Liver (tissue), 9 donors: ENCODE measurements around the gene SLC24A3. TPM values are rescaled to one million over a fixed set of nuclear protein-coding genes. Genes with fewer than 3 reads are reported as not detected.

Experiments used
- DNase-seq: peaks from one replicate; pipeline ENCODE4 v3.0.0-alpha.2; 2017; ENCODE audit warnings: low spot score
- H3K27ac ChIP-seq, 2 donors: one replicate each; pipeline ENCODE4 v1.7.0; 2013; ENCODE audit warnings: inconsistent platforms in 2 of 2, low read length in 2 of 2, control low read depth in 1 of 2, low read depth in 1 of 2, mild to moderate bottlenecking in 1 of 2
- H3K27me3 ChIP-seq, 4 donors: one replicate each; pipeline versions ENCODE4 v1.6.1 to v1.7.0; 2013; ENCODE audit warnings: low read length in 3 of 4, inconsistent platforms in 1 of 4, mild to moderate bottlenecking in 1 of 4, moderate library complexity in 1 of 4; ENCODE audit not compliant: control insufficient read depth in 4 of 4, insufficient read depth in 4 of 4
- H3K36me3 ChIP-seq, 4 donors: one replicate each; pipeline versions ENCODE4 v1.6.1 to v1.7.0; 2013; ENCODE audit warnings: low read length in 3 of 4, mild to moderate bottlenecking in 3 of 4, low read depth in 1 of 4, moderate library complexity in 1 of 4; ENCODE audit not compliant: control insufficient read depth in 4 of 4, insufficient read depth in 3 of 4
- H3K4me1 ChIP-seq, 4 donors: one replicate each; pipeline versions ENCODE4 v1.6.1 to v1.7.0; 2013; ENCODE audit warnings: low read length in 3 of 4, mild to moderate bottlenecking in 3 of 4, moderate library complexity in 1 of 4; ENCODE audit not compliant: control insufficient read depth in 4 of 4, insufficient read depth in 4 of 4
- H3K4me3 ChIP-seq, 3 donors: one replicate each; pipeline versions ENCODE4 v1.6.1 to v1.7.0; 2013; ENCODE audit warnings: low read length in 3 of 3, control low read depth in 1 of 3, low read depth in 1 of 3, mild to moderate bottlenecking in 1 of 3
- H3K9ac ChIP-seq, 2 donors: one replicate each; pipeline ENCODE4 v1.7.0; 2013; ENCODE audit warnings: low read length in 2 of 2, mild to moderate bottlenecking in 2 of 2, moderate library complexity in 2 of 2, control low read depth in 1 of 2, low read depth in 1 of 2
- H3K9me3 ChIP-seq, 4 donors: one replicate each; pipeline versions ENCODE4 v1.6.1 to v1.7.0; 2013; ENCODE audit warnings: low read length in 3 of 4; ENCODE audit not compliant: control insufficient read depth in 4 of 4
- EGR1 ChIP-seq, 2 donors: IDR thresholded peaks; 2 replicates each; pipeline ENCODE4 v1.6.1; 2016 to 2018; ENCODE audit warnings: antibody characterized with exemption in 2 of 2, low read depth in 2 of 2
- FOXA1 ChIP-seq: IDR thresholded peaks from 2 replicates; pipeline ENCODE4 v1.6.1; 2016; ENCODE audit warnings: antibody characterized with exemption
- FOXA2 ChIP-seq: IDR thresholded peaks from 2 replicates; pipeline ENCODE4 v1.6.1; 2016; ENCODE audit warnings: antibody characterized with exemption
- GABPA ChIP-seq, 2 donors: IDR thresholded peaks in 1 of 2; conservative IDR thresholded peaks in 1 of 2; 2 replicates each; pipeline ENCODE4 v1.6.1; 2016; ENCODE audit warnings: antibody characterized with exemption in 2 of 2, mild to moderate bottlenecking in 1 of 2, moderate library complexity in 1 of 2
- HNF4A ChIP-seq, 2 donors: conservative IDR thresholded peaks; 2 replicates each; pipeline ENCODE4 v1.6.1; 2016; ENCODE audit warnings: antibody characterized with exemption in 2 of 2, mild to moderate bottlenecking in 2 of 2
- HNF4G ChIP-seq: IDR thresholded peaks from 2 replicates; pipeline ENCODE4 v1.6.1; 2016; ENCODE audit warnings: antibody characterized with exemption
- JUND ChIP-seq, 2 donors: IDR thresholded peaks; 2 replicates each; pipeline ENCODE4 v1.6.1; 2016; ENCODE audit warnings: antibody characterized with exemption in 2 of 2
- NR2F2 ChIP-seq: IDR thresholded peaks from 2 replicates; pipeline ENCODE4 v1.6.1; 2016; ENCODE audit warnings: antibody characterized with exemption
- RAD21 ChIP-seq, 2 donors: IDR thresholded peaks; 2 replicates each; pipeline ENCODE4 v1.6.1; 2016; ENCODE audit warnings: antibody characterized with exemption in 2 of 2, mild to moderate bottlenecking in 2 of 2
- RXRA ChIP-seq, 2 donors: IDR thresholded peaks; 2 replicates each; pipeline ENCODE4 v1.6.1; 2017 to 2018; ENCODE audit warnings: antibody characterized with exemption in 2 of 2, mild to moderate bottlenecking in 1 of 2
- SP1 ChIP-seq: IDR thresholded peaks from 2 replicates; pipeline ENCODE4 v1.6.1; 2018; ENCODE audit warnings: antibody characterized with exemption, mild to moderate bottlenecking
- TAF1 ChIP-seq: conservative IDR thresholded peaks from 2 replicates; pipeline ENCODE4 v1.6.1; 2016; ENCODE audit warnings: antibody characterized with exemption, mild to moderate bottlenecking
- WGBS: extraction: QIAGEN DNeasy Blood & Tissue Kit; methylation state at CpG from one replicate; pipeline ENCODE4 v1.1.7; 2013; 5-methylcytosine and 5-hydroxymethylcytosine counted together
- polyA plus RNA-seq, 2 donors: library from polyadenylated mRNA; stranded (reverse) in 1 of 2; unstranded in 1 of 2; fragments of 200-250 nt in 1 of 2; fragments of >200 nt in 1 of 2; fragmentation: Nextera tagmentation in 1 of 2; extraction: Ambion mirVana in 1 of 2; gene quantifications; one replicate each; pipeline versions ENCODE4 v1.2.1 to v1.2.3, GENCODE V29; 2013 to 2015
- total RNA-seq, 2 donors: library from RNA; depleted of rRNA; stranded (reverse); fragments of >200 nt; gene quantifications; one replicate each; pipeline ENCODE4 v1.2.3, GENCODE V29; 2014
- TF ChIP-seq, protein P1 (sequence below): IDR thresholded peaks from 2 replicates; pipeline ENCODE4 v1.6.1; 2016; ENCODE audit warnings: antibody characterized with exemption
- TF ChIP-seq, protein P2 (sequence below): IDR thresholded peaks from 2 replicates; pipeline ENCODE4 v1.6.1; 2016; ENCODE audit warnings: antibody characterized with exemption
- TF ChIP-seq, protein P3 (sequence below): IDR thresholded peaks from 2 replicates; pipeline ENCODE4 v1.6.1; 2016; ENCODE audit warnings: antibody characterized with exemption
- TF ChIP-seq, protein P4 (sequence below): fragments of 150-350 bp; IDR thresholded peaks from 2 replicates; pipeline ENCODE4 v1.5.1; 2017; ENCODE audit warnings: improper control_type of control experiment, low read depth, low read length; ENCODE audit not compliant: missing input control
- TF ChIP-seq, protein P5 (sequence below): IDR thresholded peaks from 2 replicates; pipeline ENCODE4 v1.6.1; 2016; ENCODE audit warnings: antibody characterized with exemption, mild to moderate bottlenecking
- donor health status: healthy.
- donor health status: healthy.
- donor health status: healthy.
- donor health status: healthy.
- donor health status: healthy.

Gene SLC24A3
- total and polyA plus RNA-seq, 4 donors: 0.28 to 1.8 (median 0.46) TPM

DNA sequence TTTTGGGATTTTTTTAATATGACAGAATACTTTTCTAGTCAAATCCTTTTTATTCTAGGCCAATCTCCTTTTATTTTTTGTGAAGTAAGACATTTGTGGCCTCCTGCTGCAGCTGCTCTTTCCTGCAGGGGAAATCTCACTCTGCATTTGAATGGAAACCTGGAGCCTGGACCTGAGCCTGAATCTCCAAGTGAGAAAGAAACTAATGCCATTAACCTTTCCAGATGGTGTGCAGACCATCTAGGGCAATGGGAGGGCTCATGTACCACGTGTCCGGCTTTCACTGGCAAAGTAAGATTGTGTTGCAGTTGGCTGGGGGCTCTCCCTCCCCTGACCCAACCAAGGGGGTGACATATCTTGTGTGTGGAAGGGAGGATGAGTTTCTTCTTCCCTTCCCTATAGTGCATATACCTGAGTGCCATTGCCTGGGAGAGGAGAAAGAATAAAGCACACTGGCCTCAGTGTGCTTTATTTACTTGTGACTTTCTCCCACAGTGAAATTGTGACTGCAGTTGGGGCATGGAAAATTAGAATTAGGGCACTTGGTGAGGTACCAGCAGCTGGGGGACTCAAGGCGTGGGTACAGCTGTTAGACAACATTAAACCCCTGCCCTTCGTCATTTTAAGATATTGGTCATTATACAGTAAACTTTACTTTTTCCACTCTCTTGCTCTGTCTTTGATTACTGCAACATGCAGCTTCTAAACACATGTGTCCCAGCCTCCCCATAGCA is 385.8 kb downstream of the SLC24A3 start:
- 67% methylated on average over 4 of the region's 4 CpGs for WGBS
- Histone ChIP-seq H3K9ac (no peak overlapping the region), H3K4me1 (no peaks in the 10 kb centered on the region), H3K4me3 (no peak overlapping the region), H3K36me3 (no peaks in the 10 kb centered on the region), H3K27me3 (no peaks in the 10 kb centered on the region), H3K9me3 (no peaks in the 10 kb centered on the region), H3K27ac (no peak overlapping the region)
- TF ChIP-seq EGR1 (IDR thresholded peaks at IDR 0.05; ENCODE audit: low read depth in 2 of 2) (no peak), JUND (IDR thresholded peaks at IDR 0.05) (no peak), TAF1 (no peak), FOXA1 (no peak), NR2F2 (no peak), RAD21 (IDR thresholded peaks at IDR 0.05) (no peak), RXRA (IDR thresholded peaks at IDR 0.05) (no peak), HNF4A (conservative IDR thresholded peaks at IDR 0.05) (no peak), FOXA2 (no peak), HNF4G (no peak), GABPA (IDR thresholded peaks at IDR 0.05 in 1 of 2, conservative IDR thresholded peaks at IDR 0.05 in 1 of 2) (no peak), SP1 (no peak)
- TF ChIP-seq, protein P1, sequence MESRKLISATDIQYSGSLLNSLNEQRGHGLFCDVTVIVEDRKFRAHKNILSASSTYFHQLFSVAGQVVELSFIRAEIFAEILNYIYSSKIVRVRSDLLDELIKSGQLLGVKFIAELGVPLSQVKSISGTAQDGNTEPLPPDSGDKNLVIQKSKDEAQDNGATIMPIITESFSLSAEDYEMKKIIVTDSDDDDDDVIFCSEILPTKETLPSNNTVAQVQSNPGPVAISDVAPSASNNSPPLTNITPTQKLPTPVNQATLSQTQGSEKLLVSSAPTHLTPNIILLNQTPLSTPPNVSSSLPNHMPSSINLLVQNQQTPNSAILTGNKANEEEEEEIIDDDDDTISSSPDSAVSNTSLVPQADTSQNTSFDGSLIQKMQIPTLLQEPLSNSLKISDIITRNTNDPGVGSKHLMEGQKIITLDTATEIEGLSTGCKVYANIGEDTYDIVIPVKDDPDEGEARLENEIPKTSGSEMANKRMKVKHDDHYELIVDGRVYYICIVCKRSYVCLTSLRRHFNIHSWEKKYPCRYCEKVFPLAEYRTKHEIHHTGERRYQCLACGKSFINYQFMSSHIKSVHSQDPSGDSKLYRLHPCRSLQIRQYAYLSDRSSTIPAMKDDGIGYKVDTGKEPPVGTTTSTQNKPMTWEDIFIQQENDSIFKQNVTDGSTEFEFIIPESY: no peak
- TF ChIP-seq, protein P2, sequence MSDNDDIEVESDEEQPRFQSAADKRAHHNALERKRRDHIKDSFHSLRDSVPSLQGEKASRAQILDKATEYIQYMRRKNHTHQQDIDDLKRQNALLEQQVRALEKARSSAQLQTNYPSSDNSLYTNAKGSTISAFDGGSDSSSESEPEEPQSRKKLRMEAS: no peak
- TF ChIP-seq, protein P3, sequence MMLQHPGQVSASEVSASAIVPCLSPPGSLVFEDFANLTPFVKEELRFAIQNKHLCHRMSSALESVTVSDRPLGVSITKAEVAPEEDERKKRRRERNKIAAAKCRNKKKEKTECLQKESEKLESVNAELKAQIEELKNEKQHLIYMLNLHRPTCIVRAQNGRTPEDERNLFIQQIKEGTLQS: no peak
- TF ChIP-seq, protein P4, sequence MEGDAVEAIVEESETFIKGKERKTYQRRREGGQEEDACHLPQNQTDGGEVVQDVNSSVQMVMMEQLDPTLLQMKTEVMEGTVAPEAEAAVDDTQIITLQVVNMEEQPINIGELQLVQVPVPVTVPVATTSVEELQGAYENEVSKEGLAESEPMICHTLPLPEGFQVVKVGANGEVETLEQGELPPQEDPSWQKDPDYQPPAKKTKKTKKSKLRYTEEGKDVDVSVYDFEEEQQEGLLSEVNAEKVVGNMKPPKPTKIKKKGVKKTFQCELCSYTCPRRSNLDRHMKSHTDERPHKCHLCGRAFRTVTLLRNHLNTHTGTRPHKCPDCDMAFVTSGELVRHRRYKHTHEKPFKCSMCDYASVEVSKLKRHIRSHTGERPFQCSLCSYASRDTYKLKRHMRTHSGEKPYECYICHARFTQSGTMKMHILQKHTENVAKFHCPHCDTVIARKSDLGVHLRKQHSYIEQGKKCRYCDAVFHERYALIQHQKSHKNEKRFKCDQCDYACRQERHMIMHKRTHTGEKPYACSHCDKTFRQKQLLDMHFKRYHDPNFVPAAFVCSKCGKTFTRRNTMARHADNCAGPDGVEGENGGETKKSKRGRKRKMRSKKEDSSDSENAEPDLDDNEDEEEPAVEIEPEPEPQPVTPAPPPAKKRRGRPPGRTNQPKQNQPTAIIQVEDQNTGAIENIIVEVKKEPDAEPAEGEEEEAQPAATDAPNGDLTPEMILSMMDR: no peak
- TF ChIP-seq, protein P5, sequence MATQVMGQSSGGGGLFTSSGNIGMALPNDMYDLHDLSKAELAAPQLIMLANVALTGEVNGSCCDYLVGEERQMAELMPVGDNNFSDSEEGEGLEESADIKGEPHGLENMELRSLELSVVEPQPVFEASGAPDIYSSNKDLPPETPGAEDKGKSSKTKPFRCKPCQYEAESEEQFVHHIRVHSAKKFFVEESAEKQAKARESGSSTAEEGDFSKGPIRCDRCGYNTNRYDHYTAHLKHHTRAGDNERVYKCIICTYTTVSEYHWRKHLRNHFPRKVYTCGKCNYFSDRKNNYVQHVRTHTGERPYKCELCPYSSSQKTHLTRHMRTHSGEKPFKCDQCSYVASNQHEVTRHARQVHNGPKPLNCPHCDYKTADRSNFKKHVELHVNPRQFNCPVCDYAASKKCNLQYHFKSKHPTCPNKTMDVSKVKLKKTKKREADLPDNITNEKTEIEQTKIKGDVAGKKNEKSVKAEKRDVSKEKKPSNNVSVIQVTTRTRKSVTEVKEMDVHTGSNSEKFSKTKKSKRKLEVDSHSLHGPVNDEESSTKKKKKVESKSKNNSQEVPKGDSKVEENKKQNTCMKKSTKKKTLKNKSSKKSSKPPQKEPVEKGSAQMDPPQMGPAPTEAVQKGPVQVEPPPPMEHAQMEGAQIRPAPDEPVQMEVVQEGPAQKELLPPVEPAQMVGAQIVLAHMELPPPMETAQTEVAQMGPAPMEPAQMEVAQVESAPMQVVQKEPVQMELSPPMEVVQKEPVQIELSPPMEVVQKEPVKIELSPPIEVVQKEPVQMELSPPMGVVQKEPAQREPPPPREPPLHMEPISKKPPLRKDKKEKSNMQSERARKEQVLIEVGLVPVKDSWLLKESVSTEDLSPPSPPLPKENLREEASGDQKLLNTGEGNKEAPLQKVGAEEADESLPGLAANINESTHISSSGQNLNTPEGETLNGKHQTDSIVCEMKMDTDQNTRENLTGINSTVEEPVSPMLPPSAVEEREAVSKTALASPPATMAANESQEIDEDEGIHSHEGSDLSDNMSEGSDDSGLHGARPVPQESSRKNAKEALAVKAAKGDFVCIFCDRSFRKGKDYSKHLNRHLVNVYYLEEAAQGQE: no peak
- no peak for DNase-seq
